ENCODE data around the gene IL3RA.
A peak's percentile ranks its signal among the peaks of the same experiment; 100 is the strongest.
"Not testable (repeated sequence)": the region's sequence is repeated elsewhere in the genome, so short reads cannot be mapped to it uniquely, and the experiment has no call there.

IL3RA gene

GRCh38 chrX:1393871-1394615 is 57.5 kb downstream of the IL3RA start:
- peaks cover 50% of the 10 kb centered on the region for H3K4me1 Mint-ChIP-seq (ENCODE audit: low read depth)
- H3K4me3 Mint-ChIP-seq = peak overlapping the region; percentile 97
- H3K27ac Mint-ChIP-seq = peak overlapping the region; percentile 99
- H3K9me3 Mint-ChIP-seq = no peaks in the 10 kb centered on the region
- H3K36me3 Mint-ChIP-seq (ENCODE audit: low read depth) = peaks cover 92% of the 10 kb centered on the region
- H3K27me3 Mint-ChIP-seq = no peaks in the 10 kb centered on the region
- intact Hi-C loops (cut with micrococcal nuclease) = loop anchor here (5.0 kb wide), 2 partner anchors 62 to 147 kb away; no protein-coding TSS in a partner anchor

- intact Hi-C loops (cut with micrococcal nuclease) = loop anchor here (5.0 kb wide), 2 partner anchors 63 to 148 kb away; no protein-coding TSS in a partner anchor
- peaks cover 41% of the 10 kb centered on the region for H3K4me1 Mint-ChIP-seq (ENCODE audit: low read depth)
- peaks cover 89% of the 10 kb centered on the region for H3K36me3 Mint-ChIP-seq (ENCODE audit: low read depth)
- H3K9me3 Mint-ChIP-seq = no peaks in the 10 kb centered on the region
- no peaks in the 10 kb centered on the region for H3K27me3 Mint-ChIP-seq
- peak overlapping the region; percentile 99 for H3K27ac Mint-ChIP-seq
- H3K4me3 Mint-ChIP-seq = peak overlapping the region; percentile 15
These were observed 58.3 kb downstream of the IL3RA start for GRCh38 chrX:1394731-1395501.

DNA sequence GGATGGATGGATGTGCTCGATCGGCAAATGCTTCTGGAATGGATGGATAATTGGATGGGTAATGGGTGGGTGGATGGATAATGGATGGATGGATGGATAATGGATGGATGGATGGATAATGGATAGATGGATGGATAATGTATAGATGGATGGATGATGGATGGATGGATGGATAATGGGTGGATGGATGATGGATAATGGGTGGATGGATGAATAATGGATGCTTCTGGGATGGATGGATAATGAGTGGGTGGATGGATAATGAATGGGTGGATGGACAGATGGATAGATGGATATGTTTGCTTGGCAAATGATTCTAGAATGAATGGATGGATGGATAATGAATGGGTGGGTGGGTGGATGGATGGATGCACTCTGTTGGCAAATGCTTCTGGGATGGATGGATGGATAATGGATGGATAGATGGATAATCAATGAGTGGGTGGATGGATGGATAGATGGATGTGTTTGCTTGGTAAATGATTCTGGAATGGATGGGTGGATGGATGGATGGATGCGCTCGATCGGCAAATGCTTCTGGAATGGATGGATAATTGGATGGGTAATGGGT is 59.1 kb downstream of the IL3RA start:
- H3K27ac Mint-ChIP-seq = no peak overlapping the region
- peaks cover 33% of the 10 kb centered on the region for H3K4me1 Mint-ChIP-seq (ENCODE audit: low read depth)
- H3K9me3 Mint-ChIP-seq = no peaks in the 10 kb centered on the region
- H3K27me3 Mint-ChIP-seq = no peaks in the 10 kb centered on the region
- H3K36me3 Mint-ChIP-seq (ENCODE audit: low read depth) = peaks cover 81% of the 10 kb centered on the region
- H3K4me3 Mint-ChIP-seq = no peak overlapping the region
- intact Hi-C loops (cut with micrococcal nuclease) = no loop called here

DNA sequence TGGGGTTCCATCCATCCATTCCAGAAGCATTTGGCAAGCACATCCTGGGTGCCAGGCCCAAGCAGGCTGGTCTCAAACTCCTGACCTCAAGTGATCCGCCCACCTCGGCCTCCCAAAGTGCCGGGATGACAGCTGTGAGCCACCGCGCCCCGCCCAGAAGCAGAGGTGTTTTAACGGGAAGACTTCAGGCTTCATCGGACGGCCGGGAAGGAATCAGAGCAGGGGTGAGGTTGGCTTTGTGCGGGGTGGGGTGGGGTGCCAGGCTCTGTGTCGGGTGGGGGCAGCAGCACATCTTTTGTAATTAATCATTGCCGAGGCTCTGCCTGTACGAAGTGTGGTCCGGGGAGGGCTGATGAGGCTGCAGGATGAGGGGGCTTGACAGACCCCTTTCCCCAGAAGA is 60.4 kb downstream of the IL3RA start:
- no peak overlapping the region for H3K27ac Mint-ChIP-seq
- intact Hi-C loops (cut with micrococcal nuclease) = no loop called here
- H3K36me3 Mint-ChIP-seq (ENCODE audit: low read depth) = peaks cover 76% of the 10 kb centered on the region

DNA sequence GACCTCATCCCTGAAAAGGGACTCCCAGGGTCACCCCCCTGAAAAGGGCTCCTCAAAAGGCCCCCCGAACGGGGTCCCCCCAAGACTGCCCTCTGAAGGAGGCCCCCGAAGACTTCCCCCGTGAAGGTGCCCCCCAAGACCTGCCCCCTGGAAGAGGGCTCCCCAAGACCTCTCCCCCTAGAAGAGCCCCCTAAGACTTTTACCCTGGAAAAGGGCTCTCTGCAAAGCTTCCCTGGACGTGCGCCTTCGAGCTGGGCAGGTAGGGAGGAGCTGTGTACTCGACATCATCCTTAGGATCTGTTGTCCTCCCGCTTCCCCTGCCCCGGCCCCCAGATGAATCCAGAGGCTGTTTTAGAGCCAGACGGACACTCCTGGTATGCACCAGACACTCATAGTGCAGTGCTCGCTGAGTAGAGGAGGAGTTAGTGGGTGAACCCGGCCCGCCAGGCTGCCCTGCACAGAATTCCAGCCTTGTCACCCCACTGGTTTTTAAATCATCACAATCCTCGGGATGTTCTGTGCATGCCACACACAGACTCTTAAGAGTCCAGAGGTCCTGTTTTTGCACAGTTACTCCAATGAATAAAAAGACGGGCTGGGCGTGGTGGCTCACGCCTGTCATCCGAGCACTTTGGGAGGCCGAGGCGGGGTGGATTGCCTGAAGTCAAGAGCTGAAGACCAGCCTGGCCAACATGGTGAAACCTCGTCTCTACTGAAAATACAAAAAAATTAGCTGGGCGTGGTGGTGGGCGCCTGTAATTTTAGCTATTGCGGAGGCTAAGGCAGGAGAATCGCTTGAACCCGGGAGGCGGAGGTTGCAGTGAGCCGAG is 61.1 kb downstream of the IL3RA start:
- Mint-ChIP-seq H3K27me3 (no peaks in the 10 kb centered on the region), H3K9me3 (no peaks in the 10 kb centered on the region), H3K27ac (no peak overlapping the region), H3K4me1 (ENCODE audit: low read depth) (peaks cover 33% of the 10 kb centered on the region), H3K4me3 (no peak overlapping the region), H3K36me3 (ENCODE audit: low read depth) (peaks cover 78% of the 10 kb centered on the region)
- intact Hi-C loops (cut with micrococcal nuclease) = no loop called here

More for the DNA sequence above, 60.4 kb downstream of the IL3RA start:
- no peaks in the 10 kb centered on the region for H3K9me3 Mint-ChIP-seq
- H3K27me3 Mint-ChIP-seq = no peaks in the 10 kb centered on the region
- H3K4me3 Mint-ChIP-seq = no peak overlapping the region
- peaks cover 33% of the 10 kb centered on the region for H3K4me1 Mint-ChIP-seq (ENCODE audit: low read depth)

DNA sequence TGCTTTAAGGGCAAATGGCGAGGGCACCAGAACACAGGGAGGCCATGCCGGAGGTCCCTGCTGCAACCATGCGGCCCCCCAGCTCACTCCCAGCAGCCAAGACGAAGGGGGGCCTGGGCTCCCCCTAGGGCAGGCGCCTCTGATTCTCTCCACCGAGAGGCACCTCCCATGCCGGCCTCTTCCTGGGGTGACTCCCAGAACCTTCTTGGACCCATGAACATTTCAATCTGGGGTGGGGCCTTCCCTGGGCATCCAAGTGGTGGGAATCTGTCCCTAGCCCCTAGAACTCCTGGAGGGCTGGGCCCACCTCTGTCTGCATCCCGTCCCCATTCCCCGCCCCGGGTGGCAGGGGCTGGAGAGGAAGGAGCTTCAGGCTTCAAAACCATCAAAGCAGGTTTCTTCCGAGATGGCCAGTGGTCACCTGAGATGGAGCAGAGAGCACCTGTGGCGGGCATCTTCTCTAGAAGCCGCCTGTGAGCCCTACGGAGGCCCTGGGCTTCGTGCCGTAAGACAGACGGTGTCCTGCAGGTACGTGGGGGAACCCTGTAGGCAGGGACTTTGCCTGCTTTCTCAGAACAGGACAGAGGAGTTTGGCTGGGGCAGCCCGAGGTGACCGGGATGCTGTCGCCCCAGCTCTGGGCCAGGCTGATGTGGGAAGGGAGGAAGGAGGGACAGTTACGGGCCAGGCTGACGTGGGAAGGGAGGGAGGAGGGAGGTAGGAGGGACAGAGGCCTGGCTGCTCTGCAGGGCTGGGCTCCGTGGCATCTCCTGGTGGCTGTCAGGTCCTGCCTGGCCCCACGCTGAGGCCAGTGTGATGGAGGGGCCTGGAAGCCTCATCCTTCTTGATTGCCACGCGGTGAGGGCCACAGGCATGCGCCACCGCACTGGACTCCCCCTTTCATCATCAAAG is 62.1 kb downstream of the IL3RA start:
- no peak overlapping the region for H3K4me3 Mint-ChIP-seq
- intact Hi-C loops (cut with micrococcal nuclease) = no loop called here
- no peak overlapping the region for H3K27ac Mint-ChIP-seq
- peaks cover 24% of the 10 kb centered on the region for H3K4me1 Mint-ChIP-seq (ENCODE audit: low read depth)
- H3K27me3 Mint-ChIP-seq = no peaks in the 10 kb centered on the region
- H3K36me3 Mint-ChIP-seq (ENCODE audit: low read depth) = peaks cover 68% of the 10 kb centered on the region
- H3K9me3 Mint-ChIP-seq = no peaks in the 10 kb centered on the region

- H3K36me3 Mint-ChIP-seq (ENCODE audit: low read depth) = peaks cover 55% of the 10 kb centered on the region
- no peak overlapping the region for H3K27ac Mint-ChIP-seq
- no peaks in the 10 kb centered on the region for H3K27me3 Mint-ChIP-seq
- H3K4me3 Mint-ChIP-seq = no peak overlapping the region
- H3K9me3 Mint-ChIP-seq = no peaks in the 10 kb centered on the region
- peaks cover 13% of the 10 kb centered on the region for H3K4me1 Mint-ChIP-seq (ENCODE audit: low read depth)
- intact Hi-C loops (cut with micrococcal nuclease) = no loop called here
These were observed 63.5 kb downstream of the IL3RA start for GRCh38 chrX:1400049-1400448.

DNA sequence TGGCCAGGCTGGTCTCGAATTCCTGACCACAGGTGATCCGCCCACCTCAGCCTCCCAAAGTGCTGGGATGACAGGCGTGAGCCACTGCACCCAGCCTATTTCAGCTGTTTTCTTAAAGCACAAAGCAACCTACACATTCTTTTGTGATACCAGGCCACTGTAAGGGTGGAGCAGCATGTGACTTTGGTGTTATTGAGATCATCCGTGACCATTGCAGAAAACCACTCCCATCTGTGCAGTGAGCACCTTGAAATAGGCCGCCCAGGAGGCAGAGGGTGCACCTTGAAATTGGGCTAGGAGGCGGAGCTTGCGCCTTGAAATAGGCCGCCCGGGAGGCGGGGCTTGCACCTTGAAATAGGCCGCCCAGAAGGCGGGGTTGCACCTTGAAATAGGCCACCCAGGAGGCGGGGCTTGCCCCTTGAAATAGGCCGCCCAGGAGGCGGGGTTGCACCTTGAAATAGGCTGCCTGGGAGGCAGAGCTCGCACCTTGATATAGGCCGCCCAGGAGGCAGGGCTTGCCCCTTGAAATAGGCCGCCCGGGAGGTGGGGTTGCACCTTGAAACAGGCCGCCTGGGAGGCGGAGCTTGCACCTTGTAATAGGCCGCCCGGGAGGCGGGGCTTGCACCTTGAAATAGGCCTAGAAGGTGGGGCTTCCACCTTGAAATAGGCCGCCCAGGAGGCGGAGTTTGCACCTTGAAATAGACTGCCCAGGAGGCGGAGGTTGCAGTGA is 64.3 kb downstream of the IL3RA start:
- Mint-ChIP-seq H3K36me3 (ENCODE audit: low read depth) (peaks cover 47% of the 10 kb centered on the region), H3K4me3 (no peak overlapping the region), H3K9me3 (no peaks in the 10 kb centered on the region), H3K27me3 (no peaks in the 10 kb centered on the region), H3K4me1 (ENCODE audit: low read depth) (peaks cover 4% of the 10 kb centered on the region), H3K27ac (no peak overlapping the region)
- intact Hi-C loops (cut with micrococcal nuclease) = no loop called here

GRCh38 chrX:1401611-1402430 is 65.2 kb downstream of the IL3RA start:
- intact Hi-C loops (cut with micrococcal nuclease) = no loop called here
- Mint-ChIP-seq H3K27ac (no peak overlapping the region), H3K4me3 (no peak overlapping the region), H3K4me1 (ENCODE audit: low read depth) (no peaks in the 10 kb centered on the region), H3K9me3 (no peaks in the 10 kb centered on the region), H3K36me3 (ENCODE audit: low read depth) (peaks cover 38% of the 10 kb centered on the region), H3K27me3 (no peaks in the 10 kb centered on the region)

GRCh38 chrX:1403228-1403627 is 66.6 kb downstream of the IL3RA start:
- intact Hi-C loops (cut with micrococcal nuclease) = no loop called here
- Mint-ChIP-seq H3K27ac (no peak overlapping the region), H3K9me3 (no peaks in the 10 kb centered on the region), H3K36me3 (ENCODE audit: low read depth) (peaks cover 23% of the 10 kb centered on the region), H3K4me1 (ENCODE audit: low read depth) (no peaks in the 10 kb centered on the region), H3K27me3 (no peaks in the 10 kb centered on the region), H3K4me3 (no peak overlapping the region)

DNA sequence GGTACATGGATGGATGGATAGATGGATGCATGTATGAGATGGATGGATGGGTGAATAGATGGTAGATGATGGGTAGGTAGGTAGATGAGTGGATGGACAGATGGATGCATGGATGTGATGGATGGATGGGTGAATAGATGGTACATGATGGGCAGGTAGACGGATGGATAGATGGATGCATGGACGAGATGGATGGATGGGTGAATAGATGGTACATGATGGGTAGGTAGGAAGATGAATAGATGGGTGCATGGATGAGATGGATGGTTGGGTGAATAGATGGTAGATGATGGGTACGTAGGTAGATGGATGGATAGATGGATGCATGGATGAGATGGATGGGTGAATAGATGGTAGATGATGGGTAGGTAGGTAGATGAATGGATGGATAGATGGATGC is 67.3 kb downstream of the IL3RA start:
- intact Hi-C loops (cut with micrococcal nuclease); H3K4me3 Mint-ChIP-seq; H3K27ac Mint-ChIP-seq; H3K4me1 Mint-ChIP-seq (ENCODE audit: low read depth); H3K9me3 Mint-ChIP-seq; H3K27me3 Mint-ChIP-seq: not testable (repeated sequence)
- peaks cover 17% of the 10 kb centered on the region for H3K36me3 Mint-ChIP-seq (ENCODE audit: low read depth)

DNA sequence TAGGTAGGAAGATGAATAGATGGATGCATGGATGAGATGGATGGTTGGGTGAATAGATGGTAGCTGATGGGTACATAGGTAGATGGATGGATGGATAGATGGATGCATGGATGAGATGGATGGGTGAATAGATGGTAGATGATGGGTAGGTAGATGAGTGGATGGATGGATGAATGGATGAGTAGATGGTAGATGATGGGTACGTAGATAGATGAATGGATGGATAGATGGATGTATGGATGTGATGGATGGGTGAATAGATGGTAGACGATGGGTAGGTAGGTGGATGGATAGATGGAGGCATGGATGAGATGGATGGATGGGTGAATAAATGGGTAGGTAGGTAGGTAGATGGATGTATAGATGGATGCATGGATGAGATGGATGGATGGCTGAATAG is 69.2 kb downstream of the IL3RA start:
- H3K4me1 Mint-ChIP-seq (ENCODE audit: low read depth); intact Hi-C loops (cut with micrococcal nuclease); H3K27me3 Mint-ChIP-seq; H3K36me3 Mint-ChIP-seq (ENCODE audit: low read depth); H3K4me3 Mint-ChIP-seq; H3K9me3 Mint-ChIP-seq; H3K27ac Mint-ChIP-seq: not testable (repeated sequence)

Measured in dendritic cell treated with granulocyte-macrophage colony-stimulating factor and Interleukin-4, amounts not matched to agents 40 ng/mL and 50 ng/mL, for 4 days (primary cell).